Keratinocyte (primary cell): Measurements from ENCODE around the gene WDR45B.

Source experiments
- EZH2 ChIP-seq: IDR thresholded peaks from one replicate; pipeline ENCODE4 v1.6.1; 2012; ENCODE audit warnings: inconsistent platforms, mild to moderate bottlenecking, low read length, moderate library complexity
- TF ChIP-seq, protein P1 (sequence below), 3 experiments: IDR thresholded peaks in 1 of 3; conservative IDR thresholded peaks in 1 of 3; optimal IDR thresholded peaks in 1 of 3; 2 replicates in 2 of 3; 3 replicates in 1 of 3; pipeline versions ENCODE3 to v1.5.1; 2011; ENCODE audit warnings: low read length in 3 of 3, mild to moderate bottlenecking in 3 of 3, moderate library complexity in 2 of 3, control low read depth in 1 of 3, inconsistent platforms in 1 of 3; ENCODE audit not compliant: insufficient read depth in 2 of 3; ENCODE audit errors: extremely low read depth in 1 of 3

DNA sequence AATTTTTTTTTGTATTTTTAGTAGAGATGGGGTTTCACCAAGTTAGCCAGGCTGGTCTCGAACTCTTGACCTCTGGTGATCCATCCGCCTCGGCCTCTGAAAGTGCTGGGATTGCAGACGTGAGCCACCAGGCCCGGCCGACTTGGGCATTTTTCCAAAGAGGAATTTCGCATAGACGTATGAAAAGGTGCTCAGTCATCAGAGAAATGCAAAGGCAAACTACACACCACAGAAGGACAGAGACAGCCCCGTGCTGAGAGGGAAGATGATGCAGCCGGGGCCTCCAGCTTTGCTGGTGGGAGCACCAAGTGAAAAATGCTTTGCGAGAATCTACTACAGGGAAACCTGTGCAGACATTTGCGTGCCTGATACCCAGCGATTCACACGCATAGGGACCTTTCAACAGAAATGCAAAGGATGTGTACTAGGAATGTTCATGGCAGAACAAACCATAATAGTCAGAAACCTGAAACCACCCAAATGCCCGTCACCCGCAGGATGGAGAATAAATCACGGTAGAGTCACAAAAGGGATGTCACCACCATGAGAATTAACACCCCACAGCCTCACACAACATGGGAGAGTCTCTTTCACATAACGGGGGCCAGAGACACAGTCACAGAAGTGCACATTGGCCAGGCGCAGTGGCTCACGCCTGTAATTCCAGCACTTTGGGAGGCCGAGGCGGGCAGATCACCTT, 45.1 kb upstream of the WDR45B start:
- TF ChIP-seq, protein P1, sequence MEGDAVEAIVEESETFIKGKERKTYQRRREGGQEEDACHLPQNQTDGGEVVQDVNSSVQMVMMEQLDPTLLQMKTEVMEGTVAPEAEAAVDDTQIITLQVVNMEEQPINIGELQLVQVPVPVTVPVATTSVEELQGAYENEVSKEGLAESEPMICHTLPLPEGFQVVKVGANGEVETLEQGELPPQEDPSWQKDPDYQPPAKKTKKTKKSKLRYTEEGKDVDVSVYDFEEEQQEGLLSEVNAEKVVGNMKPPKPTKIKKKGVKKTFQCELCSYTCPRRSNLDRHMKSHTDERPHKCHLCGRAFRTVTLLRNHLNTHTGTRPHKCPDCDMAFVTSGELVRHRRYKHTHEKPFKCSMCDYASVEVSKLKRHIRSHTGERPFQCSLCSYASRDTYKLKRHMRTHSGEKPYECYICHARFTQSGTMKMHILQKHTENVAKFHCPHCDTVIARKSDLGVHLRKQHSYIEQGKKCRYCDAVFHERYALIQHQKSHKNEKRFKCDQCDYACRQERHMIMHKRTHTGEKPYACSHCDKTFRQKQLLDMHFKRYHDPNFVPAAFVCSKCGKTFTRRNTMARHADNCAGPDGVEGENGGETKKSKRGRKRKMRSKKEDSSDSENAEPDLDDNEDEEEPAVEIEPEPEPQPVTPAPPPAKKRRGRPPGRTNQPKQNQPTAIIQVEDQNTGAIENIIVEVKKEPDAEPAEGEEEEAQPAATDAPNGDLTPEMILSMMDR (optimal IDR thresholded peaks at IDR 0.05 in 1 of 3, IDR thresholded peaks at IDR 0.05 in 1 of 3, conservative IDR thresholded peaks at IDR 0.05 in 1 of 3; ENCODE audit: extremely low read depth in 1 of 3, insufficient read depth in 2 of 3, low read length in 3 of 3) = no peak
- TF ChIP-seq EZH2 = no peak
